HG03097 (cell line): ENCODE data around the gene KRT86.
"Not testable (repeated sequence)": the region's sequence is repeated elsewhere in the genome, so short reads cannot be mapped to it uniquely, and the experiment has no call there.

Source experiments
- ATAC-seq: cut with Tn5 transposase; IDR thresholded peaks from one replicate; pipeline ENCODE4 v1.9.1; 2021; ENCODE audit not compliant: unreplicated experiment, low FRiP score

The KRT86 gene

DNA sequence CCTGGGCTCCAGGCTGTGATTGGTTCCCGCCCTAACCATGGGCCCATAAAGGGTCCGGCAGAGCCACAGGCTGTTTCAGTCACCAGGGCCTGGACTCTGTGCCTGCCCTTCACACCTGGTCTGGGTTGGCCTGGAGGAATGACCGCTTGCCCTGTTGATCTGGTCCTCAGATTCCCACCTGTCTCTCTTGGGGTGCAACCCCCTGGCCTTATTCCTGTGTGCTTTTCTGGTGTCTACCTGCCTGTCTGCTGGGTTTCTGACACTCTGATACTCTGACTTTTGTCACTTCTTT is 49.7 kb downstream of the KRT86 start:
- ATAC-seq = no peak

GRCh38 chr12:52327052-52327829 is 52.8 kb downstream of the KRT86 start:
- peak; percentile 75 for ATAC-seq

- ATAC-seq = no peak
Observed at GRCh38 chr12:52327830-52328500, 53.5 kb downstream of the KRT86 start.

DNA sequence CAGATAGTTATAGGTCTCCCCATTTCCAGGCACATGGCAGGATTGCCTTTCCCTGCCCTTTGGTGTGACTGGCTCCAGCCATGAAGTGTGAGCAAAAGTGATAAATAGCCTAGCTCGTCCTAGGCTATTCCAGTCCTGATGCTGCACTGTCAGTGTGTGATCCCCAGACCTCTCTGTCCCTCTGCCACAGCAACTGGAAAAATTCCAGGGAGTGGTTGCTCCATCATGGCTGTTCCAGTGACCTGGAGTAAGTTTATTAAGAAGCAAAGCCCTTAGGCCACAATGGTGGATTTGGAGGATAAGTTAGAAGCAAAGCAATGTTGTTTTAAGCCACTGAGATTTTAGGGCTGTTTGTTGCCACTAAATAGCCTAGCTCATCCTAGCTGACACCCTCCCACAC is 56.6 kb downstream of the KRT86 start:
- no peak for ATAC-seq

DNA sequence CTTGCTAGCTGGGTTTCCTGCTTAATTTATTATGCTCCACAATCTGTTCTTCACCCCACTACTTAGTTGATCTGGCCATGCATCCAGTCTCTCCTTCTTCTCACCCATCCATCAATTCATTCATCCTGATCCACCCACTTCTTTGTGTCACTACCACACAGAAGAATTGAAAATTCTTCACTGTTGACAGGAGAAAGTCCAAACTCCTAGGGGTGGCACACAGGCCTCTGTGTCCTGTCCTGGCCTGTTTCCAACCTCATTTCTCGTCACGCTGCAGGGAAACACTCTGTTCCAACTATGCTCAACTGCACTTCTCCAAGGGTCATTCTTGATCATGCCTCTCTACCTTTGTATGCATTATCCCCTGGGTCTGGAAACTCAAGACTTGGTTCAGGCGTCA is 57.4 kb downstream of the KRT86 start:
- ATAC-seq = no peak

DNA sequence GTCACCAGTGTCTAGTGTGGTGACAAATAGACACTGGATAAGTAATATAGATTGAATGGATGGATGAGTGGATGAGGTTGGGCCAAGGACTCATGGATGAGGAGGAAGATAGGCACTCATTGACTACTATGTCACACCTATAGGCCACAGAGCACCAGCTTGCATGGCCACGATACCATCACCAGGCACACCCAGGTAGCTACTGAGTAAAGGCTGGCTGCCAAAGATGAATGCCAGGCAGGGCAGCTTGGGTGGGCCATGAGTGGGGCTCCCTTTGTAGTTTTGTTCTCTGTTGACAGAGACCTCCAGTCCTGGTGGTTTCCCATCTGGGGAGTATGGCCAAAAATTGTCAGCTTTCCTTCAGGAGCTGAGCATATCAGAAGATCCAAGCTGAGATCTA is 57.9 kb downstream of the KRT86 start:
- ATAC-seq = no peak

DNA sequence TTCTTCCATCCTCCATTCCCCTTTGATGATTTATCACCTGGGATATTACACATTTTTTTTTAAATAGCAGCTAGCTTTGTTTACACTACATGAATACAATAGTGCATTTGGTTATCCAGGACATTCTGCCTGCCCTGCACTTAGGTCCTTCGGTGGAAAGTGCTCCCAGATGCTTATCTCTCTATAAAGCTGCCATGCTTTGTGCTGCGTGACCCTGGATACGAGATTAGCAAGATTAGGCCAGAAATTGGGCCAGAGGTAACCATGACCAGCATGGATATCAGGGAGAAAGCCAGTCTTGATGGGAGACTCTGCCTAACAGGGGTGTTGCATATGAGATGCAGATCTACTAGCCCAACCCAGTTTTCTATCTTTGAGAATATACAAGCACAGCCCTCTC is 58.9 kb downstream of the KRT86 start:
- no peak for ATAC-seq

DNA sequence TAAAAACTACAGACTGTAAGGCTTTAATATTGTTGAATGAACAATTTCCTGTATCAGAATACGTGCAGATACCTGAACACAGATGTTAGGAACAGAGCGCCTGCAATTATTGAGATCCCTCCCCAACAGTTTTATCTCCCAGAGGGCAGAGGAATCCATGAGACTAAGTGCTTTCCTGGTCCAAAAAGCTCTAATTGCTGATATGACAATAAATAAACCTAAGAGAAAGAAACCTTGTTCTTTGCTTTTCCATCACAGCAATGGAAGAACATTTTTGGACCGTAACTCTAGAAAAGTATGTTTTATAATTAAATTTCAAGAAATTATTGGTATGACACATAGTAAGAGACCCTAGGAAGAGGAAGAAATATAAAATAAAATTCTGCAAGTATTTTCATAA is 59.7 kb downstream of the KRT86 start:
- no peak for ATAC-seq

GRCh38 chr12:52335598-52336262 is 61.3 kb downstream of the KRT86 start:
- ATAC-seq = no peak

- no peak for ATAC-seq
Observed at GRCh38 chr12:52336641-52337040, 62.2 kb downstream of the KRT86 start.

DNA sequence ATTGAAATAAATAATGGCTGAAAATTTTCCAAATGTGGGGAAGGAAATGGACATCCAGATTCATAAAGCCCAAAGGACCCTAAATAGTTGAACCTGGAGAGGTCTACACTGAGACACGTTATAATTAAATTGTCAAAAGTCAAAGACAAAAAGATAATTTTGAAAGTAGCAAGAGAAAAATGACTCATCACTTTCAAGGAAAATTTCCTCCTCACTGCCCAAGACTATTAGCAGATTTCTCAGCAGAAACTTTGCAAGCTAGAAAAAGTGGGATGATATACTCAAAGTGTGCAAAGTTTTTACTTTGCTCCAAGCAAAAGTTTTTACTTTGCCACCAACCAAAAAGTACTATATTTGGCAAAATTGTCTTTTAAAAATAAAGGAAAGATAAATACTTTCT is 62.6 kb downstream of the KRT86 start:
- ATAC-seq = no peak

GRCh38 chr12:52338241-52338960 is 64.0 kb downstream of the KRT86 start:
- ATAC-seq = no peak

- ATAC-seq = no peak
Observed at GRCh38 chr12:52341066-52341580, 66.7 kb downstream of the KRT86 start.

GRCh38 chr12:52342781-52343490 is 68.5 kb downstream of the KRT86 start:
- ATAC-seq = no peak

GRCh38 chr12:52343550-52343949 is 69.1 kb downstream of the KRT86 start:
- ATAC-seq = no peak

GRCh38 chr12:52344111-52344510 is 69.7 kb downstream of the KRT86 start:
- ATAC-seq = no peak

DNA sequence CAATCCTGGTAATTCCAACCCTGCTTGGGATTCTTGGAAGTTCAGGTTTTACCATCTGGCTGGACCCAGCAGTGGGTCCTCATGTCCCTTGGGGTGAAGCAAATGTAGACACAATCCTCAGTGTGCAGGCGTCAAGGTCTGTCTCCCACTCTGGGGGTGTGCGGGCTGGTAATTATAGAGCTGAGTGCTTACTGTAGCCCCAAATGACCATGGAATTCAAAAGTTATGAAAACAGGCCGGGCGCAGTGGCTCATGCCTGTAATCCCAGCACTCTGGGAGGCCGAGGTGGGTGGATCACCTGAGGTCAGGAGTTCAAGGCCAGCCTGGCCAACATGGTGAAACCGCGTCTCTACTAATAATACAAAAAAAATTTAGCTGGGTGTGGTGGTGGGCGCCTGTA is 70.6 kb downstream of the KRT86 start:
- not testable (repeated sequence) for ATAC-seq

GRCh38 chr12:52346593-52346992 is 72.1 kb downstream of the KRT86 start:
- ATAC-seq = no peak

DNA sequence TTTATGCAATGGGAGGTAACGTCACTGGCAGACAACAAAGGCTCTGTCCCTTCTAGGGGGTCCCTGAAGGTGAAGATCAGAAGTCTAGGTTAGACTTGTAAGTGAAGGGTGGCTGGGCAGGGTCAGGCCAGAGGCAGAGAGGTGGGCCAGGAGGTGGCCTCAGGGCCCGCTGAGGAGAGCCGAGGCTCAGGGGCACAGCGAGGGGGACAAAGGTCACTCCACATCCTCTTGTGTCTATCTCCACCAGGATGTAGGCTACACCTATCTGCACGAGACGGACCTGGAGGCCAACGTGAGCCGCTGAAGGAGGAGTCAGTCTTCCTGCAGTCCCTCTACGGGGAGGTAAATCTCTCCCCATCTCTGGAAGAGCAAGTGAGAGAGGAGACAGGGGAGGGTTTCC is 72.6 kb downstream of the KRT86 start:
- no peak for ATAC-seq
